K562 (cell line): ENCODE measurements around the gene NUDT22. TPM values are rescaled to one million over a fixed set of nuclear protein-coding genes. Genes with fewer than 3 reads are reported as not detected.

ENCODE experiments used
- BMI1 ChIP-seq: fragments of 150-350 bp; IDR thresholded peaks from 2 replicates; pipeline ENCODE4 v1.6.1; 2014; ENCODE audit warnings: low read length
- CREBBP ChIP-seq: IDR thresholded peaks from one replicate; pipeline ENCODE4 v1.6.1; 2012; ENCODE audit warnings: low read depth, mild to moderate bottlenecking, control low read depth, inconsistent platforms, low read length
- CTBP1 ChIP-seq: fragments of 450-650 bp; IDR thresholded peaks from 2 replicates; pipeline ENCODE4 v1.6.1; 2016; ENCODE audit warnings: borderline replicate concordance
- DDX20 ChIP-seq: fragments of 450-650 bp; IDR thresholded peaks from 2 replicates; pipeline ENCODE4 v1.6.1; 2016; ENCODE audit warnings: missing genetic modification characterization, low read depth, mild to moderate bottlenecking, missing compliant biosample characterization, moderate library complexity
- DNMT1 ChIP-seq: fragments of 450-650 bp; IDR thresholded peaks from 2 replicates; pipeline ENCODE4 v1.6.1; 2016; ENCODE audit warnings: antibody characterized with exemption, mild to moderate bottlenecking
- EP300 ChIP-seq: IDR thresholded peaks from 2 replicates; pipeline ENCODE4 v1.6.1; 2012; ENCODE audit warnings: low read length, improper control_type of control experiment
- ETV6 ChIP-seq, 3 experiments: fragments of 150-350 bp in 1 of 3; sonication (generic) in 1 of 3; formaldehyde crosslinking in 1 of 3; IDR thresholded peaks; 2 replicates each; pipeline versions ENCODE4 v1.6.1 to v1.8.0; 2014 to 2022; ENCODE audit warnings: borderline replicate concordance in 2 of 3, low read depth in 2 of 3, antibody characterized with exemption in 1 of 3, low read length in 1 of 3, mild to moderate bottlenecking in 1 of 3, missing genetic modification reagents in 1 of 3
- GATAD2B ChIP-seq: fragments of 450-650 bp; IDR thresholded peaks from 2 replicates; pipeline ENCODE4 v1.6.1; 2017; ENCODE audit warnings: mild to moderate bottlenecking, borderline replicate concordance
- HMG20B ChIP-seq: fragments of 250-450 bp; sonication (Bioruptor Pico); IDR thresholded peaks from 2 replicates; pipeline ENCODE4 v1.5.0; 2021; ENCODE audit warnings: mild to moderate bottlenecking
- LARP7 ChIP-seq: fragments of 450-650 bp; IDR thresholded peaks from 2 replicates; pipeline ENCODE4 v1.6.1; 2016
- RBM22 ChIP-seq: fragments of 200-400 bp; formaldehyde crosslinking; IDR thresholded peaks from 2 replicates; pipeline ENCODE4 v1.6.1; 2018; ENCODE audit warnings: low read length, low read depth; ENCODE audit not compliant: poor library complexity, severe bottlenecking
- RBM25 ChIP-seq: fragments of 200-400 bp; formaldehyde crosslinking; IDR thresholded peaks from 2 replicates; pipeline ENCODE4 v1.6.1; 2018; ENCODE audit warnings: low read length, low read depth, moderate library complexity; ENCODE audit not compliant: severe bottlenecking
- RFX7 ChIP-seq: fragments of 250-450 bp; sonication (Bioruptor Pico); IDR thresholded peaks from 2 replicates; pipeline ENCODE4 v1.5.1; 2021; ENCODE audit warnings: mild to moderate bottlenecking
- SAFB ChIP-seq: fragments of 200-400 bp; formaldehyde crosslinking; IDR thresholded peaks from 2 replicates; pipeline ENCODE4 v1.6.1; 2017; ENCODE audit warnings: low read depth, low read length, borderline replicate concordance
- SMAD1 ChIP-seq: fragments of 150-350 bp; IDR thresholded peaks from 2 replicates; pipeline ENCODE4 v1.6.1; 2014; ENCODE audit warnings: low read length, low read depth; ENCODE audit not compliant: partially characterized antibody
- TARDBP ChIP-seq: fragments of 450-650 bp; IDR thresholded peaks from 2 replicates; pipeline ENCODE4 v1.6.1; 2016
- TEAD4 ChIP-seq, 2 experiments: sonication (generic) in 1 of 2; formaldehyde crosslinking in 1 of 2; IDR thresholded peaks; 2 replicates each; pipeline versions ENCODE4 v1.6.1 to v1.8.0; 2012 to 2022; ENCODE audit warnings: borderline replicate concordance in 1 of 2, inconsistent platforms in 1 of 2, low read length in 1 of 2, mild to moderate bottlenecking in 1 of 2, missing genetic modification reagents in 1 of 2
- UBTF ChIP-seq, 2 experiments: IDR thresholded peaks; 2 replicates each; pipeline ENCODE4 v1.6.1; 2012; ENCODE audit warnings: improper control_type of control experiment in 2 of 2, low read depth in 2 of 2, low read length in 2 of 2, borderline replicate concordance in 1 of 2
- ZNF197 ChIP-seq: fragments of 200-800 bp; sonication (Bioruptor generic); IDR thresholded peaks from 2 replicates; pipeline ENCODE4 v1.6.1; 2016; ENCODE audit warnings: low read depth, missing genetic modification characterization, missing compliant biosample characterization
- ZNF584 ChIP-seq: fragments of 200-800 bp; sonication (Bioruptor generic); IDR thresholded peaks from 2 replicates; pipeline ENCODE4 v1.6.1; 2016; ENCODE audit warnings: low read depth, mild to moderate bottlenecking, missing genetic modification characterization, missing compliant biosample characterization
- ZNF586 ChIP-seq: fragments of 450-650 bp; formaldehyde crosslinking; conservative IDR thresholded peaks from 2 replicates; pipeline ENCODE4 v1.4.0; 2020; ENCODE audit warnings: mild to moderate bottlenecking, moderate library complexity
- ZNF717 ChIP-seq: fragments of 250-450 bp; sonication (Bioruptor Pico); IDR thresholded peaks from 2 replicates; pipeline ENCODE4 v1.5.0; 2021
- ZSCAN32 ChIP-seq: fragments of 450-650 bp; formaldehyde crosslinking; IDR thresholded peaks from 2 replicates; pipeline ENCODE4 v1.4.0; 2020; ENCODE audit warnings: mild to moderate bottlenecking, moderate library complexity
- polyA plus RNA-seq, 8 experiments: library from polyadenylated mRNA; depleted of rRNA in 4 of 8; stranded (reverse) in 5 of 8; unstranded in 3 of 8; fragments of >200 nt; fragmentation: Nextera tagmentation in 2 of 8; fragmentation: Illumina TruSeq in 1 of 8; extraction: Ambion mirVana in 2 of 8; extraction: Trizol in 1 of 8; gene quantifications; 2 replicates each; pipeline versions ENCODE4 v1.2.1 to v1.2.3, GENCODE V29; 2011 to 2014; ENCODE audit warnings: inconsistent platforms in 1 of 8, missing spikeins in 1 of 8
- total RNA-seq, 7 experiments: library from RNA; depleted of rRNA in 6 of 7; stranded (reverse); fragments of >200 nt in 6 of 7; fragmentation: Illumina TruSeq in 2 of 7; extraction: Trizol in 2 of 7; gene quantifications; 2 replicates each; pipeline versions ENCODE4 v1.2.1 to v1.2.3, GENCODE V29; 2011 to 2021; ENCODE audit warnings: low replicate concordance in 1 of 7
- TF ChIP-seq, protein P1 (sequence below): fragments of 150-350 bp; conservative IDR thresholded peaks from 2 replicates; pipeline ENCODE4 v1.6.1; 2014; ENCODE audit warnings: low read length

The NUDT22 gene
- total and polyA plus RNA-seq, 9 of the 15 experiments (the other 6 are each of a cell fraction or from before 2014, with no cell fraction given) = 6.3 to 92.6 (median 37.4) TPM

DNA sequence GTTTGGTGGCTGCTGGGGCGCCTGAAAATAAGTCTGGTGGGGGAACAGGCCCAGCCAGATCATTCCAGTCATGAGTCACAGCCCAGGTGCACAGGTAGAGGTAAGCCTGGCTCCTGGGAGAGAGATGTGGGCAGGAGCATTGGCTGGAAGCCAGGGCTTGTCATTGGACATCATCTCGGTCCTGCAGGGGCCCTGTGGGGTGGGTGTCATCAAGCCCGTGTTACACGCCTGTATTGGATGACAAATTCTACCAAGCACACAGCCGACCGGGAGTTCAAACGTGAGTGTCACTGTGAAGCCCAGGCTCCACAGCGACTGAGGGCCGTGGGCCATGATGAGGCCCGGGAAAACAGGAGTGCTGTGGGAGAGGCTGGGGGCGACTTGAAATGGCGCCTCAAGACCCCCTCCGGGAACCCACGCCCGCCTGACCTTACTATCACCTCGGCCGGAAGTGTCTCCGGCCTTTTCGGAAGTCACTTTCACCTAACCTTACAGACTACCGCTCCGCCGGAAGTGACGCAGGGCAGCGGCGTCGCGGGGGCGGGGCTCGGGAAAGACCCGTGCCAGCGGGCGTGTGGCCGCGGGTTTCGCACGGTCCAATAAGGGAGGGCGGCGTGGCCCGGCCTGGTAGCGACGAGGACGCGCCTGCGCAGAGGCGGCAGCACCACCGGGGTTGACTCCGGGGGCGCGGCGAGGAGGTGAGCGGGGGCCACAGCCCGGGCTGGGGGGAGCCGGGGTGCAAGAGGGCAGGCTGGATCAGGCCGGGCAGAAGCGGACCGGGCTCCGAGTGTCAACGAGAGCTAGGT is 14.6 kb downstream of the NUDT22 start, which contains the start of gene FKBP2 (continued):
- TF ChIP-seq TEAD4 (IDR thresholded peaks at IDR 0.05; ENCODE audit: low read length) (peak; percentile 15; the same call in 1 of the 2 replicates), TEAD4 (CRISPR knock-in tag; IDR thresholded peaks at IDR 0.05; ENCODE audit: borderline replicate concordance) (no peak), CTBP1 (peak; percentile 34; the same call in 1 of the 2 replicates), HMG20B (CRISPR knock-in tag) (no peak), SMAD1 (peak; percentile 95), SAFB (no peak), BMI1 (no peak), DDX20 (tag) (no peak), ZSCAN32 (CRISPR knock-in tag) (0 out of 2 replicates have a peak, but pooled peaks have one; percentile 25), ZNF197 (CRISPR knock-in tag) (no peak), ZNF586 (0 out of 2 replicates have a peak, but pooled peaks have one; percentile 58), DNMT1 (no peak), RBM25 (peak; percentile 79), TARDBP (no peak; the same call in 1 of the 2 replicates), RBM22 (no peak), UBTF (IDR thresholded peaks at IDR 0.05; ENCODE audit: borderline replicate concordance in 1 of 2, low read depth in 2 of 2, low read length in 2 of 2) (no peak), GATAD2B (no peak; the same call in 1 of the 2 replicates), ZNF584 (CRISPR knock-in tag) (0 out of 2 replicates have a peak, but pooled peaks have one; percentile 51), EP300 (peak; percentile 21; the same call in 1 of the 2 replicates), CREBBP (no peak), ETV6 (IDR thresholded peaks at IDR 0.05; ENCODE audit: borderline replicate concordance in 1 of 2, low read depth in 2 of 2, low read length in 1 of 2) (peak; percentile 55 to 67; a peak in 3 of 4 replicates), ETV6 (CRISPR knock-in tag; IDR thresholded peaks at IDR 0.05; ENCODE audit: borderline replicate concordance) (no peak), RFX7 (no peak), LARP7 (no peak), ZNF717 (CRISPR knock-in tag) (no peak)
- TF ChIP-seq, protein P1, sequence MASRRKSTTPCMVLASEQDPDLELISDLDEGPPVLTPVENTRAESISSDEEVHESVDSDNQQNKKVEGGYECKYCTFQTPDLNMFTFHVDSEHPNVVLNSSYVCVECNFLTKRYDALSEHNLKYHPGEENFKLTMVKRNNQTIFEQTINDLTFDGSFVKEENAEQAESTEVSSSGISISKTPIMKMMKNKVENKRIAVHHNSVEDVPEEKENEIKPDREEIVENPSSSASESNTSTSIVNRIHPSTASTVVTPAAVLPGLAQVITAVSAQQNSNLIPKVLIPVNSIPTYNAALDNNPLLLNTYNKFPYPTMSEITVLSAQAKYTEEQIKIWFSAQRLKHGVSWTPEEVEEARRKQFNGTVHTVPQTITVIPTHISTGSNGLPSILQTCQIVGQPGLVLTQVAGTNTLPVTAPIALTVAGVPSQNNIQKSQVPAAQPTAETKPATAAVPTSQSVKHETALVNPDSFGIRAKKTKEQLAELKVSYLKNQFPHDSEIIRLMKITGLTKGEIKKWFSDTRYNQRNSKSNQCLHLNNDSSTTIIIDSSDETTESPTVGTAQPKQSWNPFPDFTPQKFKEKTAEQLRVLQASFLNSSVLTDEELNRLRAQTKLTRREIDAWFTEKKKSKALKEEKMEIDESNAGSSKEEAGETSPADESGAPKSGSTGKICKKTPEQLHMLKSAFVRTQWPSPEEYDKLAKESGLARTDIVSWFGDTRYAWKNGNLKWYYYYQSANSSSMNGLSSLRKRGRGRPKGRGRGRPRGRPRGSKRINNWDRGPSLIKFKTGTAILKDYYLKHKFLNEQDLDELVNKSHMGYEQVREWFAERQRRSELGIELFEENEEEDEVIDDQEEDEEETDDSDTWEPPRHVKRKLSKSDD = no peak
